Measurements from ENCODE around the gene TMEM151A. TPM values are rescaled to one million over a fixed set of nuclear protein-coding genes. Genes with fewer than 3 reads are reported as not detected.
A peak's percentile ranks its signal among the peaks of the same experiment; 100 is the strongest.
"Not testable (repeated sequence)": the region's sequence is repeated elsewhere in the genome, so short reads cannot be mapped to it uniquely, and the experiment has no call there.

TMEM151A gene
- total RNA-seq, 1 donor from 2014 or later: 0.24 TPM

DNA sequence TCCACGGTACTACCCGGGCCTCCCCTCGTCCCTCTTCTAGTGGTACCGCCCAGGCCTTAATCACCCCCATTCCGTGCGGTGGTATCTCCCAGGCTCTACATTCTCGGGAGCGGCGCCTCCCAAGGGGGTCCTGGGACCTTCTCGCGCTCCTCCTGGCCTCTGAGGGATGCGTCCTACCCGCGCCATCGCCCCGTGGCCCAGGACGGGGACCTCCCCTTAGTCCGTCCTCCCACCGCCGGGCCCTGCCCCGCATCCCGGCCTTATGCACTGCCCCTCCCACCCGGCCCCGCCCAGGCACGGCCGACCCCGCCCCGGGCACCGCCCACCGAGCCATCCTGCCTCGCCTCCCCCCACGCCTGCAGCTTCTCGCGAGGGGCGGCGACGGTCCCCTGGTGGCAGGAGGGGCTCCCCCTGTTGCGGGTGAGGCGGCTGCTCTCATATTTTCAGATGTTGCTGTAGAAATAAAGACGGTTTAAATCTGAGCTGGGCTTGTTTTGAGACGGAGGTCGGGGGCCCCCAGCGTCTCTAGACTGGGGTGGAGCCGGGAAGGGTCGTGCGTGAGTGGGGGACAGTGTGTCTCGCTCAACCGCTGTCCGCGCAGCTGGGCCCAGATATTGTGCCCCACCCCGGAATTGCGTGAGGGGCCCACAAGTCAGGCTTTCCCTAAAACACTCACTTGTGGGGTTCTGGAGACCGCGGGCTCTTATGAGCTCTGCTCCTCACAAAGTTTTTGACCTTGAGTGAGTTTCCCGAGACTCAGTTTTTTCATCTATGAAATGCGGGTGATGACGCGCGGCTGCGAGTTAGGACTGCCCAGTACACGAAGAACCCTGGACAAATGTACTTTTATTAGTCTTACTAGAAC lies 24.1 kb upstream of the TMEM151A start:
- peak; percentile 93 for DNase-seq (ENCODE audit: low spot score)

DNA sequence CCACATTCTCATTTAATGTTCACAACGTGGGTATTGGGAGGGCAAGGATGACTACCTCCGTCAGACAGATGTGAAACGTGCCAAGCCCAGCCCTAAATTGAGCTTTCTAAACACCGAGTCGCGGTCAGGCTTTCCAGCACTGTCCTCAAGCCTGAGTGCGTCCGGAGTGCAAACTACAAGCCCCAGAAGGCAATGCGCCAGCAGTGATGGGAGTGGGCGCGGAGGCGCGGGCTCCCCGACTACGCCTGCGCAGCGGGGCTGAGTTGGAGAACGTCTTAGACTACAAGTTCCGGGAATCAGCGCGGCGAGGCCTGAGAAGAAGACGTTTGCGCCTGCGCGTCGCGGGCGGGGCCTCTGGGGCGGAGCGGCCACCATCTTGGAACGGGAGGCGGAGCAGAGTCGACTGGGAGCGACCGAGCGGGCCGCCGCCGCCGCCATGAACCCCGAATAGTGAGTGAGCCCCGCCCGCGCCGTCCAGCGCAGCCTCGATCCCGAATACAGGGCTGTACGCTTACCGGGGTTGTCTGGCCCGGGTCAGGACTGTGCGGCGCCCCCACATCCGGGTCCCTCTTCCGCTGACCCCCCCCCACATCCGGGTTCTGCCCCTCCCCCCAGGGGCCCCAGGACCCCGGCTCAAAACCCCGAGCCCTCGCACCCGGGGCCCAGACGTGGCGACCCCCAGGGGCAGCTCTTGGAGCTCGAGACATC lies 23.3 kb upstream of the TMEM151A start, which contains the start of gene RAB1B:
Gene RAB1B, plus strand, starts transcription at position 396 of the 708 bp plus-strand sequence. Its CDS starts 41 bp downstream, at position 437.
- peak; percentile 100 for DNase-seq (ENCODE audit: low spot score)

DNA sequence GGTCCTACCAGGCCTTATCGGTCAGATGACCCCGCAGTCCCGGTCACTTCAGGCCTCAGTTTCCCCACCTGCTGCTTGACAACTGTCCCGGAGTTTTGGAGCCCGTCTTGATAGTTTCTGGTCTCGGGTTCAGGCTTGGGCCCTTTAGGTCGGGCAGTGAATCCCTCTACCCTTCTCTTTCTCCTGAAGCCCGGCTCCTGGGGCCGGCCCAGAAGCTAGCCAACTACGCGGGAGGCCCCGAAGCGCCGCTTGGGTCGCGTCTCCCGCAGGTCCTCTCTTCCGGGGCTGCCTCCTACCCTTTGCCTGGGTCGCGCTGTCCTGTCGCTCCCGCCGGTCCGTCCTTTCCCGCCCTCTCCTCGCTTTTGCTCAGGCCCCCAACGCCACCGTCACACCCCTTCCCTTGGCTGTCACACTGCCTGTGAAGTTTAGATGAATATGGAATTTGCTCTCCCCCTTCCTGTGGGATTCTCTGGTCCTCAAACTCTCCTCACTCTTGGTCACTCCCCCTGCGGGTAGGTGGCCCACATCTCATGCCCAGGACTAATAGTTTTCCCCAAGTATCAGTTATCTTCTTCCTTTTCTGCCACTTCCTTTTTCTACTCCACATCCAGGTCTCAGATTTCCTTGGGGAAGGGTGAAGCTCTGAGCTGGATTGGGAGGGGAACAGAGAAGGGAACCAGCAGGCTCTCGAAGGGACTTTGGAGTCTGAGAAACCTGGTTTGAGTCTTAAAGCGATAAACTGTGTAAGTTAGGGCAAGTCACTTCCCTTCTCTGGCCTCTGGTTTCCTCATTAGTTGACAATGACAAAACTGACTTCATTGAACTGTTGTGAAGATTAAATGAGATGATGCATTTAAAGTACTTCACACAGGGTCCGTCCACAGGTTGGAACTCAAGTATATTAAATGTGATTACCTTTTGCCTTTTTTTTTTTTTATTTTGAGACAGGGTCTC lies 22.5 kb upstream of the TMEM151A start:
- DNase-seq (ENCODE audit: low spot score): peak; percentile 38

DNA sequence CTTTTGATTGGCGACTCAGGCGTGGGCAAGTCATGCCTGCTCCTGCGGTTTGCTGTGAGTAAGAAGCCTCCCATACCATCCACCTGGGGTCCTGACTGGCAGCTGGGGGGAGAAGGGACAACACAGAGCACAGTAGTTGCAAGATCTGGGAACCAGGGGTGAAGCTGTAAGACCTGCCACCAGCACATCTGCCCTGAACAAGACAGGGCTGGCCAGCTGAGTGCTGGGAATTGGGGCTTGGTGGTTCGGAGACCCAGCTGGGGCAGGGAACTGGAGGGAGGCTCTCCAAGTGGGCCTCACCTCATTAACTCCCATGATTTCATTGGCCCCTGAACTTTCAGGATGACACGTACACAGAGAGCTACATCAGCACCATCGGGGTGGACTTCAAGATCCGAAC lies 19.9 kb upstream of the TMEM151A start:
- no peak for DNase-seq (ENCODE audit: low spot score)

DNA sequence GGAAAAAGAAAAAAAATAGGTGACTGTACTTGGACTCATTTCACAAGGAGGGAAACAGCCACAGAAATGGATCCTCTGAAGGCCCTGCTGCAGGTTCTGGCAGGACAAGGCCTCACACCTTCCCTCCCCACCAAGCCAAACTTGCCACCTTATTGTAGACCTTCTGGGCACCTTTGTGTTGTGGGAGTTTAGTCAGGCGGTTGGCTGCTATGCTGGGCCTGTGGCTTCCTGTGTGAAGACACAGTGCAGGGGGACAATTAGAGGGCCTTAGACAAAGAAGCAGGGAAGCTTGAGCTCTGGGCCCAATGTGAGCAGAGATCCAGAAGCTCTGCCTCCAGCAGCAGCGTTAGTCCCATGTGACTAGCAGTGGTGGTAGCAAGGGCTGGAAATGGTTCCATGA lies 19.1 kb upstream of the TMEM151A start:
- no peak for DNase-seq (ENCODE audit: low spot score)

DNA sequence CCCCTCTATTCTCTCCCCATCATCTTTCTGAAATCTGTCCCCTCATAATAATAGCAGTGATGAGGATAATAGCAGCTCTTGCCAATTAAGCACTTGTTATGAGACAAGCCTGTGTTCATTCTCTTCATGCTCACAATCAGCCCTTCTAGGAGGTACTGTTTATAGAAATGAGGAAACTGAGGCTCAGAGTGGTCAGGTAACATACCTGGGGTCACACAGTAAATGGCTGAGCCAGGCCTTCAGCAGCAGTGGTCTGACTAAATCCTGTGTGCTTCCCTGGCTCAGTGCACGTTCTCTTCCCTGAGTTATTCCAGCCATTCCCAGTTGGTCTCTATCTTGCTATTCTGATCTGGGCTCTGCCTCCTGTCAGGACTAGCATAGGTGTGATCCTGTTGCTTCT lies 17.5 kb upstream of the TMEM151A start:
- no peak for DNase-seq (ENCODE audit: low spot score)

DNA sequence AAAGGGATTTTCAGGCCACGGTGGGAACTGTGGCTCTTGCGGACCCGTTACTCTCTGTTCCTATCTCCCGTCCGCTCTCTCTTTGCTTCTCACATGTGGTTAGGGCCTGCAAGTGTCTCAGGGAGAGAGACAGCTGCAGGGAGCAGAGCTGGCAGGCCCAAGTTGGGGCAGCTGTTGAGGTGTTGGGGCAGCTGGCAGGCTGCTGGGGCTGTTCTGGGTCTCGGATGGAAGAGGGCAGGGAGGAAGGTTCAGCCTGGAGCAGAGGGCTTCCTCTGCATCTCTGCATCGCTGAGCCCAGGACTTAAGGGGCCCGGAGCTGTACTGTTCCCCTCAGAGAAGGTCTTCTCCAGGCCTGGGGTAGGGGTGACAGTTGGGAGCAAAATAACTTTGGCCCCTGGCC lies 16.3 kb upstream of the TMEM151A start:
- no peak for DNase-seq (ENCODE audit: low spot score)

DNA sequence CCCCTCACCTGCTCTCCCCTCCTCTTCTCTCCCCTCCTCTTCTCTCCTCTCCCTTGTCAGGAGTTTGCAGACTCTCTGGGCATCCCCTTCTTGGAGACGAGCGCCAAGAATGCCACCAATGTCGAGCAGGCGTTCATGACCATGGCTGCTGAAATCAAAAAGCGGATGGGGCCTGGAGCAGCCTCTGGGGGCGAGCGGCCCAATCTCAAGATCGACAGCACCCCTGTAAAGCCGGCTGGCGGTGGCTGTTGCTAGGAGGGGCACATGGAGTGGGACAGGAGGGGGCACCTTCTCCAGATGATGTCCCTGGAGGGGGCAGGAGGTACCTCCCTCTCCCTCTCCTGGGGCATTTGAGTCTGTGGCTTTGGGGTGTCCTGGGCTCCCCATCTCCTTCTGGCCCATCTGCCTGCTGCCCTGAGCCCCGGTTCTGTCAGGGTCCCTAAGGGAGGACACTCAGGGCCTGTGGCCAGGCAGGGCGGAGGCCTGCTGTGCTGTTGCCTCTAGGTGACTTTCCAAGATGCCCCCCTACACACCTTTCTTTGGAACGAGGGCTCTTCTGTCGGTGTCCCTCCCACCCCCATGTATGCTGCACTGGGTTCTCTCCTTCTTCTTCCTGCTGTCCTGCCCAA lies 15.6 kb upstream of the TMEM151A start:
- no peak for DNase-seq (ENCODE audit: low spot score)

DNA sequence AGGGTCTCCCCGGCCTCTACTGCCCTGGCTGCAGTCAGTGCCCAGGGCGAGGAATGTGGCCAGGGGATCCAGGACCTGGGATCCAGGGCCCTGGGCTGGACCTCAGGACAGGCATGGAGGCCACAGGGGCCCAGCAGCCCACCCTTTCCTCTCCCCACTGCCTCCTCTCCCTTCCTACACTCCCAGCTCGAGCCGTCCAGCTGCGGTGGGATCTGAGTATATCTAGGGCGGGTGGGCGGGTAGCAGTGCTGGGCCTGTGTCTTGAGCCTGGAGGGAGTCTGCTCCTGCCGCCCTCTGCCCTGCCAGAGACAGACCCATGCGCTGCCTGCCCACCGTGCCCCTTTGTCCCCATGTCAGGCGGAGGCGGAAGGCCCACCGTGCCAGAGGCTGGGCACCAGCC lies 15.1 kb upstream of the TMEM151A start:
- not testable (repeated sequence) for DNase-seq (ENCODE audit: low spot score)

DNA sequence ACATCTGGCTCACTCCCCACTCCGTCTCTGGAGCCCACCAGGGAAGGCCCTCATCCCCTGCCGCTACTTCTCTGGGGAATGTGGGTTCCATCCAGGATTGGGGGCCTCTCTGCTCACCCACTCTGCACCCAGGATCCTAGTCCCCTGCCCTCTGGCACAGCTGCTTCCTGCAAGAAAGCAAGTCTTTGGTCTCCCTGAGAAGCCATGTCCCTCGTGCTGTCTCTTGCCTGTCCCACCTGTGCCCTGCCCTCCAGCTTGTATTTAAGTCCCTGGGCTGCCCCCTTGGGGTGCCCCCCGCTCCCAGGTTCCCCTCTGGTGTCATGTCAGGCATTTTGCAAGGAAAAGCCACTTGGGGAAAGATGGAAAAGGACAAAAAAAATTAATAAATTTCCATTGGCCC lies 14.6 kb upstream of the TMEM151A start:
- DNase-seq (ENCODE audit: low spot score): not testable (repeated sequence)

DNA sequence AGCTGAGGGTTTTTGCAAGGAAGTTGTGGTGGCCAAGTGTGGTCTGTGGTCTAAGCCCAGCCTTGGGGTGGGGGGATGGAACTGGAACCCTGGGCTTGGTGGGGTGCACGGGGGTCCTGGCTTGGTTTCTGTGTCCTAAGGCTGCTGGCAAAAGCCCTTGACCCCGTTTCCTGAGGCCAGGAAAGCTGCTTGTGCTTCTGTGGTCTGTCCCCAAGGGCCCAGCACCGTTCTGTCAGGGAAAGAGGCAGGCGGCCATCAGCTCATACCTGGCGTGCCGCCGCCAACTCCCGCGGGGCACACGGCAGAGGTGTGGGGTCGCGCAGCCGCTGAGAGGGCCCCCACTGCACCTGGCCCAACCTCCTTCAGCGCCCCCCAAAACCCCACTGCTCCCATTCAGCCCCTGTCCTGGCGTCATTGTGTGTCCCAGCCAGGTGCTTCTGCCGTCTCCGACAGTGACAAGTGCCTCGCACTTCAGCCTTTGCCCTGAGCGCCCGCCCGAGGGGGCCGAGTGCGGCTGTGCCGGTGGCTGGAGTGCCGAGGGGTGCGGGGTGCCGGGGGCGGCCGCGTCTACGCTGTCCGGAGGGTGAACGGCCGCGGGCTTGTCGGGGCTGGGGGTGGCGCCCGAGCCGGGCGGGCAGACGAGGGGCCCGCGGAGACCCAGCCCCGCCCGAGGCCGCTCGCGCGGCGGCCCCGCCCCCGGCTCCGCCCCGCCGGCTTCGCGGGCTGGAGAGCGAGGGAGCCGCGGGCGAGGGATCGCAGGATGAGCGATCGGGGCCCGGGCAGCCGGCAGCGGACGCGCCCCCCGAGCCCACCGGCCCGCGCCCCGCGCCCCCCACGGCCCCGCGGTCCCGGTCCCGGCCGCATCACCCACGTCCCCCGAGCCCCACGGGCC lies 14.0 kb upstream of the TMEM151A start, which contains the start of gene CNIH2:
Gene CNIH2, plus strand, starts transcription at position 705 of the 892 bp plus-strand sequence. CDS start 282 bp downstream, outside the sequence.
- peak; percentile 45 for DNase-seq (ENCODE audit: low spot score)

DNA sequence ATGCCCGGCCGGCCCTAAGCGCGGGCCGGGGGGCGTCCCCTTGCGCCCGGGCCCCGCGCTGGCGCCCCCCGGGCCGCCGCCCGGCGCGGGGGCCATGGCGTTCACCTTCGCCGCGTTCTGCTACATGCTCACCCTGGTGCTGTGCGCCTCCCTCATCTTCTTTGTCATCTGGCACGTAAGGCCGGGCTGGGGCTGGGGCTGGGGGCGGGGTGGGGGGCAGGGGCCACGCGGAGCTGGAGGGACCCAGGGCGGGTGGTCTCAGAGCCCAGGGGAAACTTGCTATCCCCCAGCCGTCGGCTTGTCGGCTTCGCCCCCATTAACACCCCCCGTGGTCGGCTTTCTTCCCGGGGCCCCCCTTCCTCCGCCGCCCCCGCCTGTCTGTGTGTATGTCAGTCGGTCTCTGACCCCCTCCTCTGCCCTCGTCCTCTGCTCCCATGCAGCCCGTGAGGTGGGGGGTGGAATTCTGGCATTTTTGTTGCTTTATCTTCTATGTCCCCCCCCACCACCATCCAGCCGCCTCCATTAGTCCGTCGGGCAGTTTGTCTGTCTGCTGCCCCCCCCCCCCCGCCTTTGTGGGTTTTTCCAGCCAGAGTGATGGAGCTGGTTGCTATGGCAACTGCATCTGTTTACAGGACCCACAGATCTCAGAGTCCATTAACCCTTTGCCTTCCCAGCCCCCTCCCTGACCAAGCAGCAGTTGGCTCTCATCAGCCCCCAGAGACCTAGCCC lies 13.2 kb upstream of the TMEM151A start:
- no peak for DNase-seq (ENCODE audit: low spot score)

DNA sequence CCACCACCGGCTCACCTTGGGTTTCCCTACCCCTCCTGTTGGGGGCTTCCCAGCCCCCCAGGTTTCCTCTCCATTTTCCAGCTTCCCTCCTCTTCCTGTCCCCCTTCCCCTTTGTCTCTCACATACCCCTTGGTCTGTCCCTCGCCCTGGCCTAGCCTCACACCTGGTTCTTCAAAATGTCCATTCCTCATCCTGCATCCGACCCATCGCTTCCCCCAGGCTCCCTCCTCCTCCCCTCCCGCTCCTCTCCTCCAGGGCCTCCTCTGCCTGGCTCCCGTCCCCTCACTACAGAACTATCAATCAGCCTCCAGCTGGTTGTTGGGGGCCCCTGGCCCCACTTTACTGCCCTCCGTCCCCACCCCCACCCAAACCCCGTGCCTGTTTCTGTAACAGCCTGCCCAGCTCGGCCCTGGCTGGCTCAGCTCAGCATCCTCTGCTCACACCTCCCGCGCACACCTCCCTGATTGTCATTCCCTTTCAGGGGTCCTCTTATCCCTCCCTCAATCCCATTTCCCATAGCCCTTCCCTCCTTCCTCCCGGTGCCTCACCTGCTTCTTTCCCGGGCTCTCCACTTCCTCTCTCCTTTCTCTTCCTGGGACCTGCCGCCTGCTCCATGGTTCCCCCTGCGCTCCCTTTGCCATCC lies 12.5 kb upstream of the TMEM151A start:
- DNase-seq (ENCODE audit: low spot score): no peak

DNA sequence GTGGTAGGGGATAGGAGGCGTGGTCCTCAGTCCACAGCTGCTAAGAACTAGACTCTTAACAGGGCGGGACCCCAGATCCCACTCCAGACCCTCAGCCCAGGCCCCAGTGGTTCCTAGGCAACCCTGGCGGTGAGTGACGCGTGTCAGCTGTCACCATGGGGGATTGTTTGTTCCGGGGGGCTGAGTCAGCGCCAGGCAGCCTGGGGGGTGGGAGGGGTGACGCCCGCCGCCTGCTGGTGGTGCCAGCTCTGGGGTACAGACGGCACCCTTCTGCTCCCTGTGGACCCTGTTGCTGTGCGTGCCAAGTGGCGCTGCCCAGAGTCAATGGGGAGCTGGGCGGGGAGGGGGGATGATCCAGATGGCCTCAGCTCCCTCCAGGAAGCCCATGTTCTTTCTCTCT lies 11.3 kb upstream of the TMEM151A start:
- no peak for DNase-seq (ENCODE audit: low spot score)

DNA sequence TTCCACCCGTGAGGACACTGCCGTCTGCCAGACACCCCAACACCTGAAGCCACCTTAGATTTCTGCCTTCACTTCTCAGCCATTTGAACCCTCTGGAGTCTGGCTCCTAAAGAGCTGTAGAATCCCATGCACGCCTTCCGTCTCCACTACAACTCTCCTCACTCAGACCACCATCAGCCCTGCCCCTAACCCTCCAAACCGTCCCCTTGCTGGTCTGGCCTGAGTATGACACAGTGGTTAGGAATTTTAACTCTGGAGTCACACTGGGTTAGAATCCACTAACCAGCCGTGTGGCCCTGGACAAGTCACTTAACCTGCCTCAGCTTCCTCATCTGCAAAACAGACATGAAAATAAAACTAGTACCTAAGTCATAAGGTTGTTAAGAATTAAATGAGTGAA lies 10.7 kb upstream of the TMEM151A start:
- no peak for DNase-seq (ENCODE audit: low spot score)

DNA sequence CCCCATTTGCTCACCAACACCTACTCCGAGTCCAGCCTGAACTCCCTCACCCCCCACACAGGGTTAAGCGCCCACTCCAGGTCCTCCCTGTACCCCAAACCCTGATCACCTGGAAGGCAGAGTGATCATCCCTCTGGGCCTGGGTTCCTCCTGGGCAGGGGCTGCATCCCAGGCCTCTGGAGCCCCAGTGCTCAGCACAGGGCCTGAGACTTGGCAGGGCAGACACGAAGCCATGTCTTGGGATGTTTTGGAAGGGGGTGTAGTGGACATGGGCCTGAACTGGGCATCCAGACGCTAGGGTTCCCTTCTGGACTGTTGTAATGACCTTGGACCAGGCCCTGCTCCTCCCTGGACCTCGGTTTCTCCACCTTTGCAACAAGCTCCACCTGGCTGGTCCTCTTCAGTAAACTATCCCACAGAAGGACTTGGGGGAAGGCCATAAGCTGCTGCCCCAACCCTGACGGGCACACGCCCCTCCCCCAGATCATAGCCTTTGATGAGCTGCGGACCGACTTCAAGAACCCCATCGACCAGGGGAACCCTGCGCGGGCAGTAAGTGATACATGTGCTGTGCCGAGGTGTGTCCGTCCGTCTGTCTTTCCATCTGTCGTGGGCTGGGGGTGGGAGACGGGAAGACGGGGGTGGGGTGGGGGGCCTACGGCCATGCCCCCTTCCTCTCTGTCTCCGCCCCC lies 9.8 kb upstream of the TMEM151A start:
- no peak for DNase-seq (ENCODE audit: low spot score)

DNA sequence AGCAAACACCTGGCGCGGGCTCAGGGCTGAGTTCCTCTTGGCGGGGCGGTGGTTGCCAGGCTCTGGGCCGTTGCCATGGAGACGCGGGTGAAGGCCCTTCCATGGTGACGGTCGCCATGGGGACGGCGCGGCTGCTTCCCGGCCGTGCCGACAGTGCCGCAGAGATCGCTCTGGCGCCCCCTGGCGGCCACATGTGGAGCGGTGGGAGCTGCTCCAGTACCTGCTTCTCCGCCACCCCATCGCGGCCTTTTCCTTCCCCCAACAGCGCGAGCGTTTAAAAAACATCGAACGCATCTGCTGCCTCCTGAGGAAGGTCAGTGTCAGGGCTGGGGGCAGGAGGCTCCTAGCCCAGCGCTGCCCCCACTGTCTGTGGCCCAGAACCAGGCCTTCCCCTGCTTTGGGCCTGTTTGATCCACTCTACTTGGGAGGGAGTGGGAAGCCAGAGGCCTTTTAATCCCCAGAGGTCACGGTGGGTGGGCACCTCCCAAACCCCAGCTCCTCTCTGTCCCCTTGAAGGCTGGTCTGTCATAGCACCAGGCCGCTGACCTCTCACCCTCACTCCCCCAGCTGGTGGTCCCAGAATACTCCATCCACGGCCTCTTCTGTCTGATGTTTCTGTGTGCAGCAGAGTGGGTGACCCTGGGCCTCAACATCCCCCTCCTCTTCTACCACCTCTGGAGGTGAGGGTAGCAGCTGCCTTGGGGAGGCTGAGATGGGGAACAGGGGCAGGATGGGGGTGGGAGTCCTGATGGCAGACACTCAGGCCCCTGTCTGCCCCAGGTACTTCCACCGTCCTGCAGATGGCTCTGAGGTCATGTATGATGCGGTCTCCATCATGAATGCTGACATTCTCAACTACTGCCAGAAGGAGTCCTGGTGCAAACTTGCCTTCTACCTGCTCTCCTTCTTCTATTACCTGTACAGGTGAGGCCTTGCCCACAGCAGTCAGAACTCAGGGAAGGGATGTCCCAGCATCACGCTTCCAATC lies 8.9 kb upstream of the TMEM151A start:
- DNase-seq (ENCODE audit: low spot score): peak; percentile 98
